Fibroblast of skin of scalp (primary cell): ENCODE results near the gene NDRG2. TPM values are rescaled to one million over a fixed set of nuclear protein-coding genes. Genes with fewer than 3 reads are reported as not detected.

Experiments used
- DNase-seq: peaks from one replicate; pipeline ENCODE4 v3.0.0-alpha.2; 2013
- polyA plus RNA-seq, 2 experiments: library from polyadenylated mRNA; unstranded; fragments of 120-200 nt; gene quantifications; one replicate each; pipeline ENCODE4 v1.2.1, GENCODE V29; 2013; ENCODE audit not compliant: insufficient read length in 2 of 2

The NDRG2 gene
- 1.8 TPM for polyA plus RNA-seq (2013, experiment 1 of 2; ENCODE audit: insufficient read length)
- polyA plus RNA-seq (2013, experiment 2 of 2; ENCODE audit: insufficient read length) = 11.9 TPM

DNA sequence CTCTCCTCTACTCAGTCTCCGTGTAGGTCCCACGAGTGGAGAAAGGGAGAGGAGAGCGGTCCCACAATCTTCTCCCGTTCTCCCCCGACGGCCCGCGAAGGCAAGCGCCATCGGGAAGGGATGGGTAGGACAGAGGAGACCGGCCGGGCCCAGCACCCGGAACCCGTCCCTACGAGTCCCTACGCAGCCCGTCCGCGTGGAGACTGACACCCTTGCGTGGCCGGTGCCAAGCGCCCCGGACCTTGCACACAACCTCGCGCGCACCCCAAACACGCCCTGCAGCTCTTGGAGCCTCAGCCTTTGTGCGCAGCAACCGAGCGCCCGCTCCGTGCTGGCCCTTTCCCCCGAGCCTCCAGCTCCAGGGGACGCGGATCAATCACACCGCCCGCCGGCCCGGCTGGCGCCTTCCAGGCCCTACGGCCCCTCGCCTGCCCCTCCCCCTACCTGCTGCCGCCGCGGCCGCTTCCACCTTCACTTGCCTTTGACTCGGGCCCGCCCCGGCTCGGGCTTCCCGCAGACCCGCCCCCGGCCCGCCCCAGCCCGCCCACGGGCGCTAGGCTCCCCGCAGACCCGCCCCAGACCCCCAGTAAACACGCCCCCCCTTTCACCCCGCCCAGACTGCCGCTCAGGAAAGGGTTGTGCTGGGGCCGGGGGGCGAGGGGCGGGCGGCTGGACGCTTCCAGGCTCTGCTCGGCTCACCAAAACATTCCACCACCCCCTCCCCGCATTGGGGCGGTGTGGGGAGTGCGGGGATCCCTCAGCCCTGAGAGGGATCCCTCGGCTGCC, at the start of gene NDRG2:
TSS of gene NDRG2 (minus strand) at position 477 of the 786 bp plus-strand sequence. CDS start 1,746 bp downstream, outside the sequence.
- DNase-seq = peak; percentile 10

DNA sequence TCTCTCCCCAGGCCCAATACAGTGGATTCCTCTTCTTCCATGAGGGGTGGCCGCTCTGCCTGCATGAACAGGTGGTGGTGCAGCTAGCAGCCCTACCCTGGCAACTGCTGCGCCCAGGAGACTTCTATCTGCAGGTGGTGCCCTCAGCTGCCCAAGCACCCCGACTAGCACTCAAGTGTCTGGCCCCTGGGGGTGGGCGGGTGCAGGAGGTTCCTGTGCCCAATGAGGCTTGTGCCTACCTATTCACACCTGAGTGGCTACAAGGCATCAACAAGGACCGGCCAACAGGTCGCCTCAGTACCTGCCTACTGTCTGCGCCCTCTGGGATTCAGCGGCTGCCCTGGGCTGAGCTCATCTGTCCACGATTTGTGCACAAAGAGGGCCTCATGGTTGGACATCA, 49.1 kb upstream of the NDRG2 start:
- DNase-seq = no peak

DNA sequence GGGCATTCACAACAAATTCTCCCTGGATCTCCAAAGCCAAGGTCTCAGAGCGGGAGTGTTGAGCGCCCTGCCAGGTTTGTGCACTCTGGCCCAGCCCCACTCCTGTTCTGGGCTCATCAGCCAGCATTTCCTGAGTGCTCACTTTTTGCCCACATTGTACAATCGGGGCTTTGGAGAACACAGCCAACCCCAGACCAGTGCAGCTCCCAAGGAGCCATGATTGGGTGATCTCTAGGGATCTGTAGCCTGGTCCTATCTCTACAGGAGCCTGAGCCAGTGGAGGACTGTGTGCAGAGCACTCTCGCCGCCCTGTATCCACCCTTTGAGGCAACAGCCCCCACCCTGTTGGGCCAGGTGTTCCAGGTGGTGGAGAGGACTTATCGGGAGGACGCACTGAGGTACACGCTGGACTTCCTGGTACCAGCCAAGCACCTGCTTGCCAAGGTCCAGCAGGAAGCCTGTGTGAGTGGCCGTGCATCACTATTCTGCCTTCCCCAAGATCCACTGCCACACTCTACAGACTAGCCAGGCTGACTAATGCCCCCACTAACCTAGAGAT, 48.0 kb upstream of the NDRG2 start:
- no peak for DNase-seq

DNA sequence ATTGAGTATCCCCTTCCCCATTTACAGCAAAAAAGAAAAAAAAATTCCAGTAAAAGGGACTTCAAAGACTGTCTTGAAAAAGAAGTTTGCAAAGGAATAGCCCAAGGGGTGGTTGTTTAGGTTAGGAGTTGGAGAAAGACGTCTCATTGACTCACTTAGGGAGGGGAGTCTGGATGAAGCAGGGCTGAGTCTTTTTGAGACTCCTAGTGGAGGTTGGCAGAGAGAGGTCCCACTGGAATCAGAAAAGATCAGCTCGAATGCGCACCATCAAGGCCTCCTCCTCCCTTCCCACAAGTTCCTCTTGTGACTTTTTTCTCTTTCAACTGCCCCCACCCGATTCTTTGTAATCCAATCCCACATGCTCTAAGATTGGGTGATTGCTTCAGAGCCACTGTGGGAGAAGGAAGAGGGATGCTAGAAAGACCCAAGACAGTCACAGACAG, 47.2 kb upstream of the NDRG2 start:
- peak; percentile 86 for DNase-seq

DNA sequence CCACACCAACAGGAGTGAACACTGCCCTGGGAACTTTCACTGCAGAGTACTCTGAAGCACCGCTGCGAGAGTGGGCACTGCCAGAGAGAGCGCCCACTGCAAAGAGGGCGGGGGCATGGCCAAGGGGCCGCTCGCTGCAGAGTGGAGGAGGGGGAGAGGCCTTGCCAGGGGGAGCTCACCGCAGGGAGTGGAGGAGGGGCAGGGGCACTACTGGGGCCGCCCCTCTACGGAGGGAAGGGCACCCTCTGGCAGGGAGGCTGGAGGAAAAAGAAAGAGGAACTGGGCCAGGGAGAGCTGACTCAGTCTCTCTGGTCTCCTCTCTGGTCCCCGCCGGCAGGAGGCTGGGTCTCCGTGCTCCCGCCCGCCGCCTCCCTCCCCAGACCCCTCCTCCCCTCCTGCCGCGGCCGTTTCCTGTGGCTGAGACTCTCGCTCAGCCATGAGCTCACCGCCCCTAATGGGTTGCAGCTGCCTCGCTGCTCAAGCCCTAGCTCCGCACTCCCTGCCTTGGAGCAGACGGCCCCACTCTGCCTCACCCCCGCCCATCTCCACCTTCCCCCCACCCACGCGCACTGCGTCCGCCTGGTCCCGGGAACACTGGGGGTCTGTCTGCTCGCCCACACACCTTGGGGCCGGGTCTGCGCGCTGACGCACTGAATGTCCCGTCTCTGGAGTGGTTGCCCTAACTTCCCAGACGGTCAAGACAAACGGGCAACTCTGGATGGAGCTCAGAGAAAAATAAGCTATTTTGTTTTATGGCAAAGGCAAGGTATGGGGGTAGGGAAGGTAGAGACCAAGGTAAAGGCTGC, 46.6 kb upstream of the NDRG2 start:
- peak; percentile 97 for DNase-seq

DNA sequence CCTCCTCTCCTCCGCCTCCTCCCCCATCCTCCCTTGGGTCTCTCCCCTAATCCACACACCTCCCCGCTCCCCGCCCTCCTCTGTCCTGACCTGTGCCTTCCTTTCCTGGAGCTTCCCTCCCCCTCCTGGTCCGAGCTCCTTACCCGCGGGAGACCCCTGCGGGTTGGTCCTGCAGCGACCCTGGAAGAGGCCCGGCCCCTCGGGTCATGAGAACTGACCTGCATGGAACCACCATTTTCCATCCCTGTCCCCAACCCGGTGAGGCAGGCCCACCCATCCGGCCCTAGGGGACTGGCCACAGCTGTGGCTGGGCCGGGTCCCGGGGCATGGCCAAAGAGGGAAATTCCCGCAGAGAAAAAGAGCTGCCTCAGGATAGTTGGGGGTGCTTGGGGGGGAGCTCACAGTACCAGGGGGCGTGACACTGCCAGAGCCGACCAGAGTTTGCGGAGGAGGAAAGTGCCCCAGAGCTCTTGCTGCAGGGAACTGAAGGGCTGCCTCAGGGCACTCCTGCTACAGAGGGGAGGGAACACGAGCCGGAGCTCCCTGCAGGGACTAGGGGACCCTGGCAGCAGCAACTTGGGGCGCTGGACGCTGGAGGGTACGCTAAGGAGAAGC, 45.9 kb upstream of the NDRG2 start:
- DNase-seq = peak; percentile 42

DNA sequence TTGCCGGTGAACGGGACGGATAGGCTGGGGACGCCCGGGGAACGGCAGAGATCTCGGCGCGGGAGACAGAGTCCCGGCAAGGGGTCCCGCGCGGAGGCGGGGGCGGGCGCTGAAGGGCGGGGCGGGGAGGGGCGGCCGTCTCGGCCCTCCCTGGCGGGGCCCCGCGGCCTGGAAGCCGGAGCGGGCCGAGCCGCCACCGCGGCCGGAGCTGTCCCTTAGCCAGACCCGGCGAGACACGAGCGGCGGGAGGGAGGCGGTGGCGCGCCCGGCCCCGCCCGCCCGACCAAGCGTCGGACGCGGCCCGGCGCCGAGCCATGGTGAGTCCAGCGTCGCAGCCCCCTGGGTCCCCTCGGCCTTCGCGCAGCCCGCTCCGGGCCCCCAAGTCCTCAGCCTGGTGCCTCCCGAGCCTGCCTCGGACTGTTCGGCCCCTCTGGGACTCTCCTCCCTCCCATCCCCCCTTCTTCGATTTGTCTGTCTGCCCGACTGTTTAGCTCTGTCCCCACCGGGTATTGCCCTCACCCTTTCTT, 45.3 kb upstream of the NDRG2 start, which contains the start of gene ARHGEF40:
TSS of gene ARHGEF40 (plus strand) at position 222 of the 527 bp plus-strand sequence. CDS start at position 315, 93 bp downstream.
- DNase-seq = peak; percentile 68

DNA sequence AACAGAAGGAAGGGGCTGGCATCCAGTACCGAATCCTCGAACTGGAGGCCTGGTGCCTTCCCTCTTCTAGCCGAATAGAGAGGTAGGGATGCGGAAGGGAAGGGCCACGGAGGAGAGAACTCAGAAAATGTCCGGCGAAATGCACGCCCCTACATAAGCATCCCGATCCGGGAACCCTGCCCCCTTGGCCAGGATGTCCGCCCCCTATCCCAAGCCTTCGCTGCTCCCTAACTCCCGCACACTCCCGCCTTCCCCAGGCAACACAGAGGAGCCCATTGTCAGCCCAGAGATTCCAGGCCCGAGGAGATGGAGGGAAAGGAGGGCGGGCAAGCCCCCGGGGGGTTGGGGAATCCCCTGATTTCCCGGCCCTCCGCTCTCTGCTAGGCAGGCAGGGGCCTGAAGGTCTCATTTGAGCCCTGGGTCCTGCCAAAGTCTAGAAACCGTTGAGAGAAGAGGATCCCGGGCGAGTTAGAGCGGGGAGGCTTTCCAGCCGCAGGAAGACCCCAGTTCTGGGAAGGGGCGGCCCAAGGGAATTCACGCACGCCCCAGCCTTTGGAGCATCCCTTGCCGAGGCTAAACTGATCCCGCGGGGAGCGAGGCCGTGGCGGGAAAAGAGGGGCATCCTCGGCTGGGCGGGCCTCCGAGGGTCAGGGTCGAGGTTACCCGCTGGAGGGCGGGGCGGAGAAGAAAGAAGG, 44.7 kb upstream of the NDRG2 start:
- DNase-seq = peak; percentile 49

DNA sequence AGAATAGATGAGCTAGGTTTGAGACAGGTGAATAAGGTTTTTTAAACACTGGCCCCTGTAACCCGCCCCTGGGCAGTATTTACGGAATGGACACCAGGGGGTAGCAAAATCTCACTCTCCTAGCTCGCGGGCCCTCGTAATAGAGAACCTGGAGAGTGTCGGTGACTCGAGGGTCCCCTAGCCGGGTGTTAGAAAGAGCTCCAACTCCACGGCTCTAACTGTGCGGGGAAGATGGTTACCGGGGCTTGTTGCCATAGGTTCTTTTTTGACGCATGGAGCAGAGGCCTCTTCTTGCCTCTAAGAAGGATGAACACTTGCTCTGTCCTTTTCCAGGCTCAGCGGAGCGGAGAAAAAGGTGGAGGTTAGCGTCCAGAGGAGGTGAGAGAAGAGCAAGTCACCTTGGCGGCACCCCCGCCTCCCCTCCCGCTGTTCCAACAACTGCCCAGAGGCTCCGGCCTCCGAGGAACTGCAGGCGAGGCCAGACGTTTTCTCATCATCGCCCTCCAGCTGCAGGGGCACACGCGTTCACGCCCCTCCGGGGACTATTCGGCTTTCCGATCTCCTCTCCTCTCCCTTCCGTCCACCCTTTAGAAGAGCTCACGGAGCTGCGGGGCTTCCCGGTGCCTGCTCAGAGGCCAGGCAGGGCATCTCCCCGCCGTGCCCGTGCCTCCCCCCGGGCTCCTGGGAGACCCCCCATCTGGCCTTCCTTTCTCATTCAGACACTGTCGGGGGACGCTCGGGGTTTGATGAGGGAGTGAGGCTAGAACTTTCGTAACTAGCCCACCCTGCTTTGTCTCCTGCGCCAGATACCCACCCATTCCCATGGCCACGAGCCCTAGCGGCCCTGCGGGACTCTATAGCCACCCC, 43.9 kb upstream of the NDRG2 start:
- DNase-seq = peak; percentile 72

DNA sequence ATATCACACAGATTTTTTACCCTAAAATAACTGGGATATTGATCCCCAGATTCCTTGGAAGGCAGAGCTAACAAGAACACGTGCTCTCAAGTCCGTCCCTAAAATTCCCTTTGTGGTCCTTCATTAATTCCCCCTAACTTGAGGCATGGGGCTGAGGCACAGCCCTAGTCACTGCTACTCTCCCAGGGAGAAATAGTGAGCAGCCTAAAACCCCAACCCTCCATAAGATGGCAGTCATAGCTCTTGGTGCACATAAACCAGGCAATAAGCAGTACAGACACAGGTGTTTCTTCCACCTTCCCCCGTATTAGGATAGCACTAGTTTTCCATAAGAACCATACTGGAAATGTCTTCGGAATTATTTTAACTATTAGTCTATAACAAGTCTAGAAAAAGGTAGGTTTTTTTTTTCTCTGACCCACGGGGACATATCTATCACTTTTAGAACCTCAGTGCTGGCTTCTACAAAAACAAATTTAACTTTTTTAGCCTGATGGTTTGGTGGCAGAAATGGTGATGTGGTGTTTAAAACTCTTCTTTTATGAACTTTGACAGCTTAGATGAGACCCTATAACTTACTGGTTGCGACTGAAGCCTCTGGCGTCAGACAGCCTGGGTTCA, 42.1 kb upstream of the NDRG2 start:
- no peak for DNase-seq

DNA sequence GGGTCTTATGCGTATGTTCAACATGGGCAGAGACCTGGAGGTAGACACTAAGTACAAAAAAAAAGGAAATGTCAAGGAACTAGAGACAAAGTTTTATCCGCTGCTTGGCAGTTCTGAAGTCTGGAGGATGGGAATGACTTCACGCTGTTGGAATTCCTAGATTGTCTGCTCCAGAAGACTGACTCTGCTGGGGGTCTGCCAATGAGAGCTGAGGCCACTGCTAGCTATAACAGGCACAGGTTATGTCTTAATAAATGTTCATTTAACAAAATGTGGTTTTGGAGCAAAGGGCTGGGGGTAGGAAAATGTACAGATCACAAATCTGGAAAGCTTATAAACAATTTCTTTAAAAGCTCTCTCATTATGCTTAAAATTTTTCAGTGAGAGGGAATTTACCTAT, 38.6 kb upstream of the NDRG2 start:
- DNase-seq = peak; percentile 92

DNA sequence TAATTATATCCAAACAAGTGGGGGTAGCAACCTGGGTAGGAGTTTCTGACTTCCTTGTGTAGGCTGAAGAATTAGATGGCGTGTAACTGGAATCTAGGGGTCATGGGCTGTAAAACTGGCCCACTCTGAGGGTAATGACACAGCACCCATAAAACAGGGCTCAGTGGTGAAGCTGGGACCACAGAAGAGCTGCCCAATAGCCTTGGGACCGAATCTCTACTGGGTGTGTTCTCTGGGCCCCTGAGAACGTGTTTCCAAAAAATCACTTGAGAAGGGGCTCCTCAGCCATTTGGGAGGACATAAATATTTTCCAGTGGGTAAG, 36.4 kb upstream of the NDRG2 start:
- no peak for DNase-seq

DNA sequence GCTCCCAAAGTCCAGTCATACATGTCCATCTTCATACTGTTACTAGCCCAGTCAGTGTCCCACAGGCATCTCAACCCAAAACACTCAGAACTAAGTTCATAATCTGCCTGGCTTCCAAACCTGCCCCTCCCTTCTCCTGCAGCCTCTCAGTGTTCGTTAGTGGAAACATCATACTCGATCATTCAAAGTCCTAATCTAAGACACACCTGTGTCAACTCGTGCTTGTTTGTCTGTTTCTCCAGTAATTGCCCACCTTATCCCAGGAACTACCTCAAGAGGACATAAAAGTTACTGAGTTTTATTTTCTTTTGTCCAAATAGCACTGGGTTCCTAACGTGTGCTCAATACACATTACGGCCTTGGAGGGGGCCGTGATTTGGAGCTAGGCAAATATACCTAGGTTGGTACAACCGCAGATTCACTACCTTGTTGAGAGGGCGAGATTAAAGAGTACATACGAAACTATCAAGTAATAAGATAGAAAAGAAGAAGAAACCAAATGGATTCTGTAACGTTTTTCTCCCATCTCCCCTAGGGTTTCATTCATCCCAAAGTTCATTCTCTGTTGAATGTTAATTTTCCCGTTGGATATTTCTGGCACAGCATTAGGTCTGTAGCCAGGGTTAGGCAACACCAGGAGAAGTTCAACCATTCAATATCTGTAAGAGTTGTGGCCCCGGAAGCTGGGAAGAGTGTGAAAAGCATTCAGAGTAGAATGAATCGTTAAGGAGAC, 35.9 kb upstream of the NDRG2 start:
- no peak for DNase-seq

DNA sequence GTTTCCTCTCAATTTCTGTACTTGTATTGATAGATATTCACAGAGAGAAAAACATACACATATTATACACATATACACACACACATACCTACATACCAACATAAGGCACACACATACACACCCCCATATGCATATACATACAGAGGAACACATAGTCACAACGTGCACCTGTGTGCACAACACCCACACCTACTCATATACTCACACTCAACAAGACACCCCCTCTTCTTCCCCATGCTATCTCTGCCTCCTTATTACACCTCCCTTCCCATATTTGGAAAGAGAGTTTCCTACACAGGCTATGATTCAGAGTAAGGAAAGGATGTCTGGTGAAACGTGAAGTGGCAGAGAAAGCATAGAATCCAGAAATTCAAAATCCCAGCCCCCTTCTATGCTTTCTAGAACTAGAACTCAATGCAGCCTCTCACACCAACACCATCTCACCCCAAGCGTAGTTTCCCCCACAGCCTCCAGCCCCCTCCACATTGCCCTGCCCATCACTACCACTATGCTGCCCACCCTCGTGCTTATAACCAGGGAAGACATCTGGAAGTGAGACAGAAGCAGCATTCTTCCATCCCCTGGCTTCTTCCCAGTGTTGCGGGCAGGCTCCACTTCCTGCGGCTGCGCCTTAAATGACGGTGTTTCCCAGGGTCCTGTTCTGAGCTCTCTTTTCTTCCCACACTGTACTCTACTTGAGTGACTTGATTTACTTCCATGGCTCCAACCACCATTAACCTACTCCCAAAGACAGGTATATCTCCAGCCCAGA, 35.2 kb upstream of the NDRG2 start:
- peak; percentile 47 for DNase-seq

DNA sequence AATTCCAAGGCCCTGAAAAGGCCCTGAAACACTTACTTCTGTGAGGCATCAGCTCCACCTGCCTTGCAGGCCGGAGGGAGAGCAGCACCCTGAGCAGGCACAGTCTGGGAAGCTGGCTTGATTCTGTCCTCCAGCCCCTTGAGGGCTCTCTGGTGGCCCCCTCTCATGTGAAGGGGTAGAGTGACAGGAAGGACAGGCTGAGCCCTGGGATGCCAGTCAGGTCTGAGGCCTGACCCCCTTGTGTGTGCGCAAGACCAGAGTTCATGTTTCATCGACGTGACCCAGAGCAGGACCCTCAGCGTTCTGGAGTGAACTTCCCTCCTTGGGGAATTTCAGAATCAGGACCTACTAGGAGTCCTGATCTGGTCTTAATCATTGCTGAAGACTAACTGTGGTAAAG, 34.0 kb upstream of the NDRG2 start:
- DNase-seq = no peak

DNA sequence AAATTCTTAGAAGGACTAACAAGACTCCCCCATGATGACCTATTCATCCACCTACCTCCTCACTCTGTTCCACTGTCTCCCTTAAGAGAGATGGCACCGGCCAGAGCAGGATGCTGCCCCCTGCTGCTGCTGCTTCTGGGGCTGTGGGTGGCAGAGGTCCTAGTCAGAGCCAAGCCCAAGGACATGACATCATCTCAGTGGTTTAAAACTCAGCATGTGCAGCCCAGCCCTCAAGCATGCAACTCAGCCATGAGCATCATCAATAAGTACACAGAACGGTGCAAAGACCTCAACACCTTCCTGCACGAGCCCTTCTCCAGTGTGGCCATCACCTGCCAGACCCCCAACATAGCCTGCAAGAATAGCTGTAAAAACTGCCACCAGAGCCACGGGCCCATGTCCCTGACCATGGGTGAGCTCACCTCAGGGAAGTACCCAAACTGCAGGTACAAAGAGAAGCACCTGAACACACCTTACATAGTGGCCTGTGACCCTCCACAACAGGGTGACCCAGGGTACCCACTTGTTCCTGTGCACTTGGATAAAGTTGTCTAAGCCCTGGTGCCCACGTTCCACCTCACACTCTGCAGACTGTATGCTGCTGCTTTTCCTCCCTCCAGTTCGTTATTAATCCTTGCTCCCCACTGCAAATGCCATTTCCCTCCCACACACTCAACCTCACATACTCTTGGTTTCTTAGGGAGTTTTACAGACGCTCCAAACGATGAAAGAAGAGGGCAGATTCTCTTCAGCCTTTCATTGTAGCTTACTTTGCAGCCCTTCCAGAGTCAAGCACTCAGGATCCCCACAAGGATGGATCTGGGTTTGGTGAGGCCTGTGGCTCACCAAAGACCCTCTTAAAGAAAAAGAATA, 33.2 kb upstream of the NDRG2 start, which contains the start of gene RNASE8:
TSS of gene RNASE8 (plus strand) at position 20 of the 873 bp plus-strand sequence. CDS start at position 91, 71 bp downstream.
- DNase-seq = peak; percentile 34

DNA sequence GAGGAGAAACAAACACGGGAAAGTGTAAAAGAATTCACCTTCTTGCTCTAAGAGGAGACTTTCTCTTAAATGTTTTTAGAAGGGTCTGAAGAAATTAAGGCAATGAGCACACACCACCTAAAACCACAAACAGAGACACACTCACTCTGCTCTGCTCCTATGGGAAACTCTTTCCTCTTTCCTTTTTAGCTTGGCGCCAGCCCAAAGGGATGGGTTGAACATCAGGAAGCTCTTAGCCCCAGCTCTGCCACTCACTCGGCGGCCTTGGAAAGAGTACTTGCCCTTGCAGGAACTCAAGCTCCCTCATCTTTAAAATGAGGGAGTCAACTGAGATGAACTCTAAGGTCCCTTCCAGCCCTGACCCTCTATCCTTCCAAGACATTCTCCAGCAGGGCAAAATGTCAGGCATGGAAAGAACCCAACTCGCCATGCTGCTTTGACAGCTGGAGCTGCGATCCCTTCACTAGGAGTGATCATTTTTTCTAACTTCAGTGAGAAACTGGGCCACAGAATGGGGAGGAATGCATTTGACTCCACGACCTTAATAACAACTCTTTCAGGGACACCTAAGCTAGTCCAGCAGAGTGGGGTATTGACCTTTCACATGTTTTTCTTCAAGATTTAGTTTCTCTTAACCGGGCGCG, 31.8 kb upstream of the NDRG2 start:
- peak; percentile 72 for DNase-seq
